H9 (cell line): ENCODE measurements around the gene FAM53A. TPM values are rescaled to one million over a fixed set of nuclear protein-coding genes. Genes with fewer than 3 reads are reported as not detected.

Source experiments
- DNase-seq: peaks from one replicate; pipeline ENCODE4 v3.0.0-alpha.2; 2017
- H2AFZ ChIP-seq: one replicate; pipeline ENCODE4 v1.6.1; 2013; ENCODE audit warnings: mild to moderate bottlenecking, low read length, control low read depth, moderate library complexity
- H2AK5ac ChIP-seq: 2 replicates; pipeline ENCODE4 v1.6.1; 2013; ENCODE audit warnings: low read length, control low read depth, mixed read lengths; ENCODE audit not compliant: insufficient read length
- H2BK120ac ChIP-seq: one replicate; pipeline ENCODE4 v1.6.1; 2013; ENCODE audit warnings: low read depth, mild to moderate bottlenecking, low read length, control low read depth, inconsistent platforms; ENCODE audit not compliant: poor library complexity, severe bottlenecking
- H2BK12ac ChIP-seq: 2 replicates; pipeline ENCODE4 v1.6.1; 2013; ENCODE audit warnings: low read length, control low read depth, mixed read lengths, low read depth; ENCODE audit not compliant: insufficient read length
- H2BK15ac ChIP-seq: 2 replicates; pipeline ENCODE4 v1.6.1; 2013; ENCODE audit warnings: low read depth, low read length, control low read depth
- H2BK20ac ChIP-seq: one replicate; pipeline ENCODE4 v1.6.1; 2013; ENCODE audit warnings: low read depth, mild to moderate bottlenecking, low read length, control low read depth, inconsistent platforms; ENCODE audit not compliant: poor library complexity, severe bottlenecking
- H2BK5ac ChIP-seq: 2 replicates; pipeline ENCODE4 v1.6.1; 2013; ENCODE audit warnings: low read length, control low read depth, mixed read lengths; ENCODE audit not compliant: insufficient read length
- H3K14ac ChIP-seq: 2 replicates; pipeline ENCODE4 v1.6.1; 2013; ENCODE audit warnings: low read length, control low read depth; ENCODE audit not compliant: insufficient read depth
- H3K18ac ChIP-seq: 2 replicates; pipeline ENCODE4 v1.6.1; 2013; ENCODE audit warnings: low read depth, mild to moderate bottlenecking, mixed read lengths, low read length, control low read depth; ENCODE audit not compliant: insufficient read length
- H3K23ac ChIP-seq: 2 replicates; pipeline ENCODE4 v1.6.1; 2013; ENCODE audit warnings: low read length, control low read depth, mixed read lengths, low read depth; ENCODE audit not compliant: insufficient read length
- H3K23me2 ChIP-seq: 2 replicates; pipeline ENCODE4 v1.6.1; 2013; ENCODE audit warnings: low read depth, mild to moderate bottlenecking, mixed read lengths, low read length, control low read depth; ENCODE audit not compliant: insufficient read length, poor library complexity, severe bottlenecking
- H3K27ac ChIP-seq: 2 replicates; pipeline ENCODE4 v1.5.1; 2013; ENCODE audit warnings: low read length, control low read depth, mixed read lengths, low read depth; ENCODE audit not compliant: insufficient read length
- H3K27me3 ChIP-seq: 2 replicates; pipeline ENCODE4 v1.6.1; 2013; ENCODE audit warnings: low read length, control low read depth, inconsistent platforms; ENCODE audit not compliant: insufficient read depth
- H3K4ac ChIP-seq: 2 replicates; pipeline ENCODE4 v1.6.1; 2013; ENCODE audit warnings: low read depth, mild to moderate bottlenecking, control low read depth, inconsistent platforms, low read length, moderate library complexity
- H3K4me1 ChIP-seq: 2 replicates; pipeline ENCODE4 v1.6.1; 2013; ENCODE audit warnings: low read length, control low read depth, inconsistent platforms; ENCODE audit not compliant: insufficient read depth
- H3K4me2 ChIP-seq: 2 replicates; pipeline ENCODE4 v1.6.1; 2013; ENCODE audit warnings: low read length, control low read depth, mixed read lengths; ENCODE audit not compliant: insufficient read length, insufficient read depth
- H3K56ac ChIP-seq: 2 replicates; pipeline ENCODE4 v1.6.1; 2013; ENCODE audit warnings: low read depth, mild to moderate bottlenecking, mixed read lengths, low read length, control low read depth; ENCODE audit not compliant: insufficient read length
- H3K79me1 ChIP-seq: 2 replicates; pipeline ENCODE4 v1.6.1; 2013; ENCODE audit warnings: low read depth, mild to moderate bottlenecking, moderate library complexity, low read length, control low read depth, inconsistent platforms; ENCODE audit not compliant: insufficient read depth, poor library complexity, severe bottlenecking
- H3K79me2 ChIP-seq: 2 replicates; pipeline ENCODE4 v1.6.1; 2013; ENCODE audit warnings: low read length, control low read depth, inconsistent platforms; ENCODE audit not compliant: insufficient read depth
- H3K9ac ChIP-seq: 2 replicates; pipeline ENCODE4 v1.6.1; 2013; ENCODE audit warnings: low read length, control low read depth, mixed read lengths; ENCODE audit not compliant: insufficient read length; ENCODE audit errors: extremely low read depth
- H3K9me3 ChIP-seq: one replicate; pipeline ENCODE4 v1.6.1; 2013; ENCODE audit warnings: low read depth, low read length, inconsistent platforms; ENCODE audit not compliant: control insufficient read depth
- H3T11ph ChIP-seq: one replicate; pipeline ENCODE4 v1.6.1; 2013; ENCODE audit warnings: mild to moderate bottlenecking, low read length, control low read depth, inconsistent platforms
- H4K20me1 ChIP-seq: one replicate; pipeline ENCODE4 v1.6.1; 2013; ENCODE audit not compliant: control insufficient read depth, insufficient read length, insufficient read depth
- H4K5ac ChIP-seq: 2 replicates; pipeline ENCODE4 v1.6.1; 2013; ENCODE audit warnings: low read depth, mild to moderate bottlenecking, mixed read lengths, low read length, control low read depth; ENCODE audit not compliant: insufficient read length
- H4K8ac ChIP-seq: replicated peaks from 2 replicates; pipeline ENCODE4 v1.6.1; 2013; ENCODE audit warnings: low read length, control low read depth, mixed read lengths, low read depth; ENCODE audit not compliant: insufficient read length
- H4K91ac ChIP-seq: 2 replicates; pipeline ENCODE4 v1.6.1; 2013; ENCODE audit warnings: low read depth, mild to moderate bottlenecking, moderate library complexity, mixed read lengths, low read length, control low read depth; ENCODE audit not compliant: insufficient read length
- H3K27ac Mint-ChIP-seq, 3 experiments: 2 replicates in 2 of 3; 3 replicates in 1 of 3; pipeline ENCODE4 v1.8.0; 2020 to 2021; ENCODE audit warnings: mixed read lengths in 3 of 3, mild to moderate bottlenecking in 1 of 3, moderate library complexity in 1 of 3
- H3K27me3 Mint-ChIP-seq: 2 replicates; pipeline ENCODE4 v1.8.0; 2021; ENCODE audit warnings: low read depth, mild to moderate bottlenecking, moderate library complexity, mixed read lengths
- H3K36me3 Mint-ChIP-seq, 3 experiments: 2 replicates in 2 of 3; 3 replicates in 1 of 3; pipeline ENCODE4 v1.8.0; 2020 to 2021; ENCODE audit warnings: low read depth in 3 of 3, mixed read lengths in 3 of 3; ENCODE audit not compliant: insufficient read depth in 1 of 3
- H3K4me1 Mint-ChIP-seq, 2 experiments: 2 replicates each; pipeline ENCODE4 v1.8.0; 2020; ENCODE audit warnings: mixed read lengths in 2 of 2
- H3K4me3 Mint-ChIP-seq, 2 experiments: 2 replicates in 1 of 2; 3 replicates in 1 of 2; pipeline ENCODE4 v1.8.0; 2020 to 2021; ENCODE audit warnings: mild to moderate bottlenecking in 2 of 2, mixed read lengths in 2 of 2, moderate library complexity in 1 of 2
- H3K9me3 Mint-ChIP-seq, 2 experiments: 2 replicates in 1 of 2; 3 replicates in 1 of 2; pipeline ENCODE4 v1.8.0; 2020; ENCODE audit warnings: mild to moderate bottlenecking in 2 of 2, mixed read lengths in 2 of 2, moderate library complexity in 1 of 2
- CTCF ChIP-seq: fragments of 200-600 bp; sonication (generic); conservative IDR thresholded peaks from 3 replicates; pipeline ENCODE4 v1.8.0; 2021; ENCODE audit warnings: antibody characterized with exemption, mild to moderate bottlenecking
- WGBS: extraction: QIAGEN DNeasy Blood & Tissue Kit; methylation state at CpG from one replicate; pipeline ENCODE4 v1.1.7; 2013; ENCODE audit warnings: missing lambda C conversion rate, low lambda C conversion rate, mixed read lengths; ENCODE audit not compliant: insufficient read length; ENCODE audit errors: extremely low coverage; 5-methylcytosine and 5-hydroxymethylcytosine counted together
- total RNA-seq: library from RNA; stranded (reverse); gene quantifications from 2 replicates; pipeline ENCODE4 v1.2.1, GENCODE V29; 2021

Gene FAM53A
- total RNA-seq, 1 experiment from 2014 or later, result 2.4 TPM

- Mint-ChIP-seq H3K9me3 (peaks cover 2% of the 10 kb centered on the region in 2 experiments; a peak in 1 of 5 replicates), H3K36me3 (peaks cover 8 to 17% (median 12%) of the 10 kb centered on the region in 3 experiments; a peak in 6 of 7 replicates), H3K4me1 (peaks cover 16% of the 10 kb centered on the region in 2 experiments), H3K27me3 (peaks cover 20% of the 10 kb centered on the region), H3K27ac (peak overlapping the region in 2 of 3 experiments; percentile 67 to 70; a peak in 2 of 7 replicates), H3K4me3 (peak overlapping the region in 1 of 2 experiments; percentile 35; a peak in 1 of 5 replicates)
- Histone ChIP-seq H2BK5ac (no peak overlapping the region), H4K91ac (no peak overlapping the region), H3K4ac (no peak overlapping the region), H3K23ac (no peak overlapping the region), H2AFZ (no peak overlapping the region), H4K20me1 (no peaks in the 10 kb centered on the region), H2BK15ac (no peak overlapping the region), H3K27ac (no peak overlapping the region), H3K79me1 (no peaks in the 10 kb centered on the region), H3K23me2 (peaks cover 2% of the 10 kb centered on the region), H4K5ac (no peak overlapping the region), H3K79me2 (no peaks in the 10 kb centered on the region), H2BK12ac (no peak overlapping the region), H3T11ph (no peak overlapping the region), H2AK5ac (no peak overlapping the region), H3K4me1 (no peaks in the 10 kb centered on the region), H3K9me3 (no peaks in the 10 kb centered on the region), H2BK20ac (no peak overlapping the region), H3K27me3 (peaks cover 7% of the 10 kb centered on the region; the same call in 1 of the 2 replicates), H3K9ac (no peak overlapping the region), H3K56ac (no peak overlapping the region), H4K8ac (no peak overlapping the region), H3K14ac (no peak overlapping the region), H3K4me2 (no peak overlapping the region), H2BK120ac (no peak overlapping the region), H3K18ac (no peak overlapping the region)
- no CpG with 5 or more reads among the region's 7 CpGs for WGBS
- no peak for TF ChIP-seq CTCF
- no peak for DNase-seq
Measured at GRCh38 chr4:1686440-1687036, 2.4 kb upstream of the FAM53A start.
